Measurements from ENCODE around the gene SHBG. TPM values are rescaled to one million over a fixed set of nuclear protein-coding genes. Genes with fewer than 3 reads are reported as not detected.
"Not testable (repeated sequence)": the region's sequence is repeated elsewhere in the genome, so short reads cannot be mapped to it uniquely, and the experiment has no call there.

SHBG gene
- total RNA-seq, 2 experiments from 2014 or later, result 0.25 to 0.30 TPM

- intact Hi-C loops (cut with DNase I, micrococcal nuclease), result loop anchor here in 1 of 2 experiments (1.0 to 2.0 kb wide), 4 partner anchors 67 to 309 kb away; no protein-coding TSS in a partner anchor
- peaks cover 44% of the 10 kb centered on the region for H3K36me3 Mint-ChIP-seq (ENCODE audit: low read depth)
Observed at GRCh38 chr17:7589204-7589868, 40.6 kb upstream of the SHBG start.

GRCh38 chr17:7589891-7590691 lies 39.8 kb upstream of the SHBG start, which contains the start of gene SOX15:
TSS of gene SOX15 (minus strand) at chr17:7590094. CDS start at chr17:7589676, 418 bp downstream.
- DNase-seq, result no peak
- ChIA-PET POLR2A (interaction anchor here (0.5 to 1.7 kb wide), 7 partner anchors 10 to 97 kb away, joined by 3 to 10 read pairs (median 4); partner anchors contain the start of genes CD68 and TP53), CTCF (interaction anchor here (0.6 to 2.3 kb wide), 22 partner anchors 11 to 286 kb away, joined by 3 to 12 read pairs (median 4); partner anchors contain the start of genes CD68, CHRNB1, FXR2 and TMEM95)
- H3K27me3 Mint-ChIP-seq, result no peaks in the 10 kb centered on the region
- no peak within 1 kb of the TSS for H3K4me3 Mint-ChIP-seq
- H3K27ac Mint-ChIP-seq, result no peak within 1 kb of the TSS
- intact Hi-C loops (cut with DNase I, micrococcal nuclease), result loop anchor here in 1 of 2 experiments (1.0 to 2.0 kb wide), 4 partner anchors 67 to 310 kb away; no protein-coding TSS in a partner anchor
- H3K9me3 Mint-ChIP-seq (ENCODE audit: low read depth), result no peaks in the 10 kb centered on the region
- peaks cover 43% of the 10 kb centered on the region for H3K36me3 Mint-ChIP-seq (ENCODE audit: low read depth)
- peaks cover 9% of the 10 kb centered on the region for H3K4me1 Mint-ChIP-seq
- ATAC-seq, result no peak

More at GRCh38 chr17:7589204-7589868, 40.6 kb upstream of the SHBG start:
- no peaks in the 10 kb centered on the region for H3K27me3 Mint-ChIP-seq
- peaks cover 16% of the 10 kb centered on the region for H3K4me1 Mint-ChIP-seq
- no peaks in the 10 kb centered on the region for H3K9me3 Mint-ChIP-seq (ENCODE audit: low read depth)
- DNase-seq, result peak; percentile 85
- ChIA-PET POLR2A (interaction anchor here (0.5 to 1.7 kb wide), 6 partner anchors 29 to 98 kb away, joined by 3 to 10 read pairs (median 4); partner anchors contain the start of gene TP53), CTCF (interaction anchor here (0.5 to 2.3 kb wide), 24 partner anchors 9 to 291 kb away, joined by 3 to 12 read pairs (median 4); partner anchors contain the start of genes CD68, CHRNB1, FXR2 and TMEM95)
- no peak overlapping the region for H3K27ac Mint-ChIP-seq
- ATAC-seq, result peak; percentile 86
- H3K4me3 Mint-ChIP-seq, result no peak overlapping the region

GRCh38 chr17:7590743-7591142 lies 39.2 kb upstream of the SHBG start:
- no peaks in the 10 kb centered on the region for H3K27me3 Mint-ChIP-seq
- H3K27ac Mint-ChIP-seq, result no peak overlapping the region
- no peak overlapping the region for H3K4me3 Mint-ChIP-seq
- peaks cover 6% of the 10 kb centered on the region for H3K4me1 Mint-ChIP-seq
- intact Hi-C loops (cut with DNase I, micrococcal nuclease), result no loop called here
- DNase-seq (no peak), ATAC-seq (peak; percentile 41)
- H3K9me3 Mint-ChIP-seq (ENCODE audit: low read depth), result no peaks in the 10 kb centered on the region
- H3K36me3 Mint-ChIP-seq (ENCODE audit: low read depth), result peaks cover 47% of the 10 kb centered on the region
- ChIA-PET POLR2A (no interaction called here), CTCF (interaction anchor here (0.7 to 0.9 kb wide), 2 partner anchors 30 to 70 kb away, joined by 3 to 4 read pairs; no protein-coding TSS in a partner anchor)

GRCh38 chr17:7591596-7591995 lies 38.3 kb upstream of the SHBG start:
- ATAC-seq (no peak), DNase-seq (no peak)
- peaks cover 5% of the 10 kb centered on the region for H3K4me1 Mint-ChIP-seq
- H3K36me3 Mint-ChIP-seq (ENCODE audit: low read depth), result peaks cover 50% of the 10 kb centered on the region
- ChIA-PET CTCF (interaction anchor here (1.3 kb wide), 1 partner anchor 31 kb away, joined by 4 read pairs; no protein-coding TSS in a partner anchor), POLR2A (no interaction called here)
- no peak overlapping the region for H3K4me3 Mint-ChIP-seq
- intact Hi-C loops (cut with DNase I, micrococcal nuclease), result no loop called here
- H3K27ac Mint-ChIP-seq, result no peak overlapping the region
- no peaks in the 10 kb centered on the region for H3K27me3 Mint-ChIP-seq
- no peaks in the 10 kb centered on the region for H3K9me3 Mint-ChIP-seq (ENCODE audit: low read depth)

GRCh38 chr17:7592422-7593021 lies 37.4 kb upstream of the SHBG start:
- intact Hi-C loops (cut with DNase I, micrococcal nuclease), result no loop called here
- ChIA-PET POLR2A (no interaction called here), CTCF (interaction anchor here (0.5 to 1.5 kb wide), 4 partner anchors 27 to 198 kb away, joined by 3 to 4 read pairs (median 3); partner anchors contain the start of gene PLSCR3)
- Mint-ChIP-seq H3K4me1 (peaks cover under 1% of the 10 kb centered on the region), H3K27me3 (no peaks in the 10 kb centered on the region), H3K27ac (no peak overlapping the region), H3K4me3 (no peak overlapping the region), H3K36me3 (ENCODE audit: low read depth) (peaks cover 53% of the 10 kb centered on the region), H3K9me3 (ENCODE audit: low read depth) (no peaks in the 10 kb centered on the region)
- ATAC-seq (no peak), DNase-seq (no peak)

DNA sequence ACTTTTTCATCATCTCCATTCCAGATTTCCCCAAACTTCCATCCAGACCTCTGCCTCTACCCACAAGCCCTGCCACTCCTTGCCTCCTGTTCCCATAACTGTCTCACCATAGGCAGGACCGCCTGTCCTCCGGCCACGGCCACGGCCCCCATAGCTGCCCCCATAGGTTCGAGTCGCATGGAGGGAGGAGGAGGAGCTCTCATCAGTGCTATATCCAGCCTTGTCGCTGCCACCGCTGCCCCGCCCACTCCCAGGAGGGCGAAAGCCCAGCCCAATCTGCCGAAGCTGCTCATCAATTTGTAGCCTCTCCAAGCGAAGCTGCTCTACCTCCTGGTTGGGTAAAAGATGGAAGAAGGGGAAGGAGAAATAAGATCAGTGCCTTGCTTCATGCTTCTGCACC lies 36.6 kb upstream of the SHBG start:
- ChIA-PET POLR2A (interaction anchor here (0.6 kb wide), 1 partner anchor 144 kb away, joined by 3 read pairs; no protein-coding TSS in a partner anchor), CTCF (interaction anchor here (0.7 to 1.5 kb wide), 3 partner anchors 15 to 548 kb away, joined by 3 read pairs; no protein-coding TSS in a partner anchor)
- Mint-ChIP-seq H3K27me3 (no peaks in the 10 kb centered on the region), H3K9me3 (ENCODE audit: low read depth) (no peaks in the 10 kb centered on the region), H3K4me3 (no peak overlapping the region), H3K4me1 (no peaks in the 10 kb centered on the region), H3K27ac (no peak overlapping the region), H3K36me3 (ENCODE audit: low read depth) (peaks cover 48% of the 10 kb centered on the region)
- ATAC-seq (no peak), DNase-seq (no peak)
- intact Hi-C loops (cut with DNase I, micrococcal nuclease), result no loop called here

DNA sequence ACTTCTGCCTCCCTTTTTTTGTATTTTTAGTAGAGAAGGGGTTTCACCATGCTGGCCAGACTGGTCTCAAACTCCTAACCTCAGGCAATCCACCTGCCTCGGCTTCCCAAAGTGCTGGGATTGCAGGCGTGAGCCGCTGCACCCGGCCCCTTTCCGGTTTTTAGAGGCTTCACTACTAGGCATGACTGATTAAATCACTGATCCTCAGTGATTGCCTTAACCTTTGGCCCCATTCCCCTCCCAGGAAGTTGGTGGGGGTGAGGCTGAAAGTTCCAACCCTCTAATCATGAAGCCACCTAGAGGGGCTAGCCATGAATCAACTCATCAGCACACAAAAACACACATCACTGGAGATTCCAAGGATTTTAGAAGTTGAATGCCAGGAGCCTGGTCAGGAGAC lies 32.4 kb upstream of the SHBG start:
- H3K27me3 Mint-ChIP-seq; ATAC-seq; H3K9me3 Mint-ChIP-seq (ENCODE audit: low read depth); H3K4me1 Mint-ChIP-seq; H3K27ac Mint-ChIP-seq; H3K4me3 Mint-ChIP-seq; DNase-seq; intact Hi-C loops (cut with DNase I, micrococcal nuclease); CTCF ChIA-PET; POLR2A ChIA-PET: not testable (repeated sequence)
- peaks cover 64% of the 10 kb centered on the region for H3K36me3 Mint-ChIP-seq (ENCODE audit: low read depth)

- Mint-ChIP-seq H3K36me3 (ENCODE audit: low read depth) (peaks cover 42% of the 10 kb centered on the region), H3K4me1 (peaks cover 18% of the 10 kb centered on the region), H3K4me3 (no peak overlapping the region), H3K27ac (no peak overlapping the region), H3K27me3 (no peaks in the 10 kb centered on the region), H3K9me3 (ENCODE audit: low read depth) (no peaks in the 10 kb centered on the region)
- ATAC-seq (peak; percentile 49), DNase-seq (no peak)
- POLR2A ChIA-PET, result no interaction called here
- CTCF ChIA-PET, result interaction anchor here (0.6 kb wide), 1 partner anchor 17 kb away, joined by 3 read pairs; no protein-coding TSS in a partner anchor
- intact Hi-C loops (cut with DNase I, micrococcal nuclease), result no loop called here
Observed at GRCh38 chr17:7606280-7606679, 23.7 kb upstream of the SHBG start.

GRCh38 chr17:7610641-7611040 lies 19.3 kb upstream of the SHBG start:
- intact Hi-C loops (cut with DNase I, micrococcal nuclease), result no loop called here
- Mint-ChIP-seq H3K27me3 (no peaks in the 10 kb centered on the region), H3K27ac (no peak overlapping the region), H3K36me3 (ENCODE audit: low read depth) (peaks cover 23% of the 10 kb centered on the region), H3K4me1 (peaks cover 40% of the 10 kb centered on the region), H3K9me3 (ENCODE audit: low read depth) (no peaks in the 10 kb centered on the region), H3K4me3 (no peak overlapping the region)
- ATAC-seq (no peak), DNase-seq (no peak)
- ChIA-PET CTCF (interaction anchor here (0.6 to 1.5 kb wide), 4 partner anchors 21 to 124 kb away, joined by 3 to 5 read pairs (median 3); no protein-coding TSS in a partner anchor), POLR2A (no interaction called here)

DNA sequence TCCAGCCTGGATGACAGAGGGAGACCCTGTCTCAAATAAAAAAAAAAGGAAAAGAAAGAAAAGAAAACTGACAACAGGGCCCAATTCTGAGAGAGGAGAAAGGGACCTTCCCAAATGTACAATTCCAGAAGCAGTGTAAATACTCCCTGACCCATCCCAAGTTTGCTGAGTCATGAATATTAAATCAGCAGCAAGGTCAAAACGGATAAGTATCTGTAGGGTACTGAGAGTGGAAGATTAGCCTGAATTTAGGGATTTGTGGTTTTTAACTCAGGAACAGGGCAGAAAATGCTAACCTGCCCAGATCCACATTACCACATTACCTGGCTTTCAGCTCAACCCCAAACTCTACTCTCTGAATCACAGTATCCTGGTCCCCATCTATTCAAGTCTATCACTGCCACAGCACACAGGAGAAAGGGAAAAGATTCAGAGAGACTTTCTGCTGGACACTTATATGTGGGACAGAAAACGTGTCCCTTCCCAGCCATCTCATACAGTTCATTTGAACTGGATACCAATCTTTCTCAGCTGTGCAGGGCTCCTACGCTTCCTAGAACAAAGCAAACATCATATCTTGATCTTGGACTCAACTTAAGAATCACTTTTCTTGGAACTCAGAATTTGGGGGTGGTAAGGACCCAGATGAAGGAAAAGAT lies 18.2 kb upstream of the SHBG start:
- POLR2A ChIA-PET, result no interaction called here
- Mint-ChIP-seq H3K4me3 (peak overlapping the region; percentile 85), H3K4me1 (peaks cover 36% of the 10 kb centered on the region), H3K36me3 (ENCODE audit: low read depth) (peaks cover 14% of the 10 kb centered on the region), H3K27ac (no peak overlapping the region), H3K27me3 (no peaks in the 10 kb centered on the region), H3K9me3 (ENCODE audit: low read depth) (no peaks in the 10 kb centered on the region)
- CTCF ChIA-PET, result interaction anchor here (0.6 kb wide), 1 partner anchor 84 kb away, joined by 3 read pairs; no protein-coding TSS in a partner anchor
- ATAC-seq (no peak), DNase-seq (no peak)
- intact Hi-C loops (cut with DNase I, micrococcal nuclease), result no loop called here

All from activated CD4-positive, alpha-beta T cell treated with anti-CD3 and anti-CD28 coated beads for 36 hours (primary cell).